ENCODE measurements around the gene OTOS.
A peak's percentile ranks its signal among the peaks of the same experiment; 100 is the strongest.

OTOS gene

DNA sequence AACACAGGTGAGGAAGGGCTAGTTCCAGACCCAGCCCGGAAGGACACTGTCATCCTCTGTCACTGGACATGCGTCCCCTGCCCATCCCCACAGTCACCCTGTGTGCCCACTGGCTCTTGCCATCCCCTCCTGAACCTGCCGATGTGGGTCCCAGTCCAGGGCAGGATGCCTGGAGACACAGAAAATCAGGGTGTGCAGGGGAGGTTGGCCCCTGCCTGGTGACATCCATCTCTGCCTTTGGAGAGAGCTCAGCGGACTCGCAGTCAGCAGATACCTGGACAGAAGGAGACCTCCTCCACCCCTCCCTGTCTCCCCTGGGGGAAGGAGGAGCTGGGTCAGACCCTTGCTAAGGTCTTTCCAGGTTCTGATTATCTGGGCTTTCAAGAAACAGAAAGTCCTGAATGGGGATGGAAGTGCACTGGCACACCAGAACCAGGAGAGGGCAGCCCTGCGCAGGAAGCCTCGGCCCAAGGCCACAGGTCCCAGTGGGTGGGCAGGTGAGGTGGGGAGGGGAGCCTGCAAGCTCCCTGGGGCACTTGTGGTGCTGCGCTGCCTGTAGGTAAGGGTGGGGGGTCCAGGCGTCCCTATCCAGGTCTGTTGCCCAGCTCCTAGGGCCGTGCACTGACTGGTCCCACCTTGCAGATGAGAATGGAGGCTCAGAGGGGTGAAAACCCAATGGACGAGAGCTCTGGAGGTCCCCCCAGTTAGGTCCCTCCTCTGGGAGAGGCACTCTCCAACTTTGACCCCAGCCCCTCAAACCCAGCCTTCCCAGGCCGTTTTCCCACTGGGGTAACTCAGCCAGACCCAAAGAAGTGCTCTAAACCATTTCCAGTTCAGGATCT is 9.7 kb upstream of the OTOS start:
- no peak for DNase-seq

- no peak for DNase-seq
Observed at GRCh38 chr2:240147911-240148587, 7.6 kb upstream of the OTOS start.

DNA sequence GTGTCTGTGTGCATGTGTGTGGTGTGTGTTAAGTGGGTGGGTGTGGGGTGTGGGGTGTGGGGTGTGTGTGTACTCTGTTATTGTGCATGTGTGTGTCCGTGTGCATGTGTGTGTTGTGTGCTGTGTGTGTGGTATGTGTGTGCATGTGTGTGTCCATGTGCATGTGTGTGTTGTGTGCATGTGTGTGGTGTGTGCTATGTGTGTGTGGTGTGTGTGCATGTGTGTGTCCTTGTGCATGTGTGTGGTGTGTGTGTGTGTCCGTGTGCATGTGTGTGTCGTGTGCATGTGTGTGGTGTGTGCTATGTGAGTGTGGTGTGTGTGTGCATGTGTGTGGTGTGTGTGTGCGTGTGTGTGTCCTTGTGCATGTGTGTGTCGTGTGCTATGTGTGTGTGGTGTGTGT is 6.9 kb upstream of the OTOS start:
- DNase-seq, result no peak

GRCh38 chr2:240146627-240147278 is 6.3 kb upstream of the OTOS start:
- DNase-seq, result no peak

DNA sequence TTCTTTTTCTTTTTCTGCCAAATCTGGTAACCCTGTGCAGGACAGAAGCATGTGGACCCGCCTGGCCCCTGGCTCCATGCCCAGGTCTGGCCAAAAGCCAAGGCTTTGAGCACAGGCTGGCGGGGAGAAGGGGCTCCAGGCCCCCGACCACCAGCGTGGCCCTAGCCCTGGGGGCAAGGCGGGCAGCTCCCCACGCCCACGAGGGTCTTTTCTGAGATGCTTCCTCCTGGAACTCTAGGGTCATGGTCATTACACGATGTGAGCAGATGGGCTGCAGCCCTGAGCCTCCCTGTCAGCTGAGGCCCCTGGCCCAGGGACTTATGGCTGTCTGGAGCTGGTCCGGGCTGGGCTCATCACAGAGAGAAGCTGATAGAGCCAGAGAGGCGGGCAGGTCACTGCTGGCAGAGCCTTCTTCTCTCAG is 5.7 kb upstream of the OTOS start:
- DNase-seq, result no peak

DNA sequence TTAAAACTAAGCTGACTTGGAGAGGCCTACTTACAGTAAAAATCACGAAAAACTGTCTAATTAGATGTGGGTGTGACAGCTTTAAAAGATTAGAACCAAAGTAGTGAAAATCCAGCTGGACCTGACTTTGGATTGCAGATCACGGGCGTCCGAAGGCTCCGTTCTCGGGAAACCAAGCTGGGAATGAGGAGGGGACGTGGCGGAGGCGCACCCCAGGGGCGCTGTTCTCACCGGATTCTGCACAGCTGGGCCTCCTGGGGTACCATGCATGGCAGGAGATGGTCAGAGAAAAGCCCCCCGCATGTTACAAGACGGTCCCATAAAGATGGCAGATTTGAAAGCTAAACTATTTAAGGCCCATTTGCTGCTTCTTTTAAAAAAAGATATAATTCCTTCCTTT is 5.0 kb upstream of the OTOS start:
- DNase-seq, result no peak

GRCh38 chr2:240144649-240145261 is 4.3 kb upstream of the OTOS start:
- DNase-seq, result no peak

- peak; percentile 17 for DNase-seq
Observed at GRCh38 chr2:240143801-240144648, 3.6 kb upstream of the OTOS start.

GRCh38 chr2:240143276-240143675 is 2.8 kb upstream of the OTOS start:
- no peak for DNase-seq

- DNase-seq, result no peak
Observed at GRCh38 chr2:240142859-240143258, 2.4 kb upstream of the OTOS start.

GRCh38 chr2:240142256-240142775 is 1.9 kb upstream of the OTOS start:
- DNase-seq, result no peak

- DNase-seq, result no peak
Observed at GRCh38 chr2:240141736-240142135, 1.3 kb upstream of the OTOS start.

GRCh38 chr2:240140920-240141319 is 462 bp upstream of the OTOS start:
- DNase-seq, result no peak

- DNase-seq, result no peak
Observed at GRCh38 chr2:240139666-240140393, 628 bp downstream of the OTOS start.

GRCh38 chr2:240139011-240139441 is 1.4 kb downstream of the OTOS start:
- DNase-seq, result no peak

- no peak for DNase-seq
Observed at GRCh38 chr2:240138254-240138984, 2.0 kb downstream of the OTOS start.

GRCh38 chr2:240137596-240138253 is 2.7 kb downstream of the OTOS start:
- DNase-seq, result no peak

GRCh38 chr2:240136671-240137292 is 3.7 kb downstream of the OTOS start:
- no peak for DNase-seq

DNA sequence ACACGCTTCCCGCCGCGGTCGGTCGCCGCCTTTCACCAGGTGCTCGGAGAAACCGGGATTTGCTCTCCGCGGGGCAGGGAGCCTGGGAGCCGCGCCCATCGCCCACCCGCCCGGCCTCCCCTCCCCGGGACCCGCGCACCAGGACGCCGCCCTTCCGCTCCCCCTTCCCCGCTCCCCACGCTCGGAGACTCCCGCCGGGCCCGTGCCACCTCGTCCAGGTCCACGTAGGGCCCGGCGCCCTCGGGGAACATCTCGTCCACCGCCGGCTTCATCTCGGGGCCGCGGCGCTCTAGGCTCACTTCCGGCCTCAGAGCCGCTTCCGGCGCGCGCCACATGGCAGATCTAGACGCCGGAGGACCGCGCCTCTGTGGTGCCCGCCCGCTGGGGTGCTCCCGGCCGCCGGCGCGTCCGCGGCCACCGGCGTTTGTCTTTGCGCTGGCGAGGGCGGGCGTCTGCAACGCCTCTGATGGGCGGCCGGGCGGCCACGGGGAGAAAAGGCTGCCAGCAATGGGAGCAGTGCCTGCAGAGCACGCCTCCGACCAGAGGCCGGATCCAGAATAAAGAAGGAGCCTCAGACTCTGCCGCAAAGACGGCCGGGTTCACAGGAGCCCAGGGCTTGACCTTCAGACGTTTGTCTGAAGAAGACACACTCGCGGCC is 4.3 kb downstream of the OTOS start, which contains the start of gene COPS9:
Gene COPS9 (minus strand): TSS at position 293 of the 658 bp plus-strand sequence. CDS start 21 bp downstream, at position 272.
- DNase-seq, result peak; percentile 58
